ENCODE measurements around the gene EIF2D. TPM values are rescaled to one million over a fixed set of nuclear protein-coding genes. Genes with fewer than 3 reads are reported as not detected.

Gene EIF2D
- polyA plus RNA-seq, 2 of the 4 experiments (the other 2 are of a cell fraction), result 31.8 to 63.2 TPM

DNA sequence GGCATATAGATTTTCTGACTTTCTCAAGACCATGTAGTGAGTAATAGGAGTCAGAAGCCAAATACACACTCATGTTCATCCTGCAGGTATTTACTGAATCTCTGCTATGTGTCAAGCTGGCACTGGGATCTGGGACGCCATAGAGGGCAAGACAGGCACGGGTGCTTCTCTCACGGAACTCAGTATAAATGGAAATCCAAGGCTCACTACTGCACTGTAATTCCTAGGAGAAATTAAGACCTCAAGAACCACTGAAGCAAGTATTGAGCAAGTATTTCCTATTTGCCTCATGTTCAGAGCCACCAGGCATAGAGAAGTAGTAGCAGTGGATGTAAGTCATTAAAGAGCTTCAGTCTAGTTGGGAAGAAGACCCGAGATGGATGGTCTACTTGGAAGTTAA lies 38.9 kb downstream of the EIF2D start (continued):
- TF ChIP-seq HDAC2 (IDR thresholded peaks at IDR 0.05), result no peak
- no peak for TF ChIP-seq ZSCAN20 (CRISPR knock-in tag; IDR thresholded peaks at IDR 0.05)
- no peak for TF ChIP-seq RCOR1 (IDR thresholded peaks at IDR 0.05; ENCODE audit: low read depth, low read length)

DNA sequence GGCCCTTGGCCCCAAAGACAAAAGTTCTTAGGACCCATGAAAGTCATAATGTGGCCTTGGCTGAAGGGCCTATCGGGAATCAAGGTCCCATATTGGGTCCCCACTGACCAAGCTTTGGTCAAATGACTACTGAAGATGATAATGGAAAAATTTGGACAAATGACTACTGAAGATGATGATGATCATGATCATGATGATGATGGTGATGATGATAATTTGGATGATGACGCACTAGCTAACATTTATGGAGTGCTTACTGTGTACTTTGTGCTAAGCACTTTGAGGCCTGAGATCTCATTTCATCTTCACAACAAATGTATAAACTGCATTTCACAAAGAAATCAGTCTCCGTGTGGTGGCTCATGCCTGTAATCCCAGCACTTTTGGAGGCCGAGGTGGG lies 39.4 kb downstream of the EIF2D start:
- H3K27ac ChIP-seq, result no peak overlapping the region
- no peak overlapping the region for H3K4me3 ChIP-seq
- H3K4me1 ChIP-seq, result no peaks in the 10 kb centered on the region
- ChIA-PET POLR2A (no interaction called here), CTCF (interaction anchor here (1.1 to 16.8 kb wide), 4 partner anchors 11 to 83 kb away, joined by 3 to 219 read pairs (median 19); no protein-coding TSS in a partner anchor)
- H3K9me3 ChIP-seq, result no peaks in the 10 kb centered on the region
- FAIRE-seq (no peak), ATAC-seq (no peak), DNase-seq (ENCODE audit: low read depth in 1 of 2, low spot score in 1 of 2) (no peak)
- H3K4me2 ChIP-seq, result no peak overlapping the region
- WGBS (ENCODE audit: missing lambda C conversion rate), result 88% methylated on average over 4 of the region's 4 CpGs
- TF ChIP-seq POLR2A (IDR thresholded peaks at IDR 0.05; ENCODE audit: low read length), result no peak
- TF ChIP-seq HDAC2 (IDR thresholded peaks at IDR 0.05), result no peak
- no peak for TF ChIP-seq POLR2AphosphoS2 (conservative IDR thresholded peaks at IDR 0.05; ENCODE audit: low read length)
- no peak for TF ChIP-seq SMC3 (IDR thresholded peaks at IDR 0.05)
- no peak for TF ChIP-seq HOXA7 (CRISPR knock-in tag; IDR thresholded peaks at IDR 0.05)
- TF ChIP-seq ZFP36 (IDR thresholded peaks at IDR 0.05; ENCODE audit: borderline replicate concordance, partially characterized antibody), result no peak
- TF ChIP-seq, protein P1, sequence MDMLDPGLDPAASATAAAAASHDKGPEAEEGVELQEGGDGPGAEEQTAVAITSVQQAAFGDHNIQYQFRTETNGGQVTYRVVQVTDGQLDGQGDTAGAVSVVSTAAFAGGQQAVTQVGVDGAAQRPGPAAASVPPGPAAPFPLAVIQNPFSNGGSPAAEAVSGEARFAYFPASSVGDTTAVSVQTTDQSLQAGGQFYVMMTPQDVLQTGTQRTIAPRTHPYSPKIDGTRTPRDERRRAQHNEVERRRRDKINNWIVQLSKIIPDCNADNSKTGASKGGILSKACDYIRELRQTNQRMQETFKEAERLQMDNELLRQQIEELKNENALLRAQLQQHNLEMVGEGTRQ (IDR thresholded peaks at IDR 0.05), result no peak
- TF ChIP-seq ZNF302 (CRISPR knock-in tag; IDR thresholded peaks at IDR 0.05), result no peak
- no peak for TF ChIP-seq FOSL2 (IDR thresholded peaks at IDR 0.05)
- no peak for TF ChIP-seq FOSL2 (CRISPR knock-in tag; IDR thresholded peaks at IDR 0.05)

DNA sequence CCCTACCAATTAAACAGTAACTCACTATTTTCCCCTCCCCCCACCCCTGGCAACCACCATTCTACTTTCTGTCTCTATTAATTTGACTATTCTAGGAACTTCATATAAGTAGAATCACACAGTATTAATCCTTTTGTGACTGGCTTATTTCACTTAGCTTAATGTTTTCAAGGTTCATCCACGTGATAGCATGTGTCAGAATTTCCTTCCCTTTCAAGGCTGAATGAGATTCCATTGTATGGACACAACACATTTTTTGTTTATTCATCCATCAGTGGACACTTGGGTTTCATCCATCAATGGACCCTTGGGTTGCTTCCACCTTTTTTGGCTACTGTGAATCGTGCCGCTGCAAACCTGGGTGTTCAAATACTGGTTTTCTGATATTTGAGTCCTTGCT lies 41.7 kb downstream of the EIF2D start:
- DNase-seq (ENCODE audit: low read depth in 1 of 2, low spot score in 1 of 2), result no peak
- no peak for FAIRE-seq
- H3K9me3 ChIP-seq, result no peaks in the 10 kb centered on the region
- H3K27ac ChIP-seq, result no peak overlapping the region
- CTCF ChIA-PET, result interaction anchor here (1.2 to 8.6 kb wide), 3 partner anchors 11 to 87 kb away, joined by 4 to 59 read pairs (median 6); no protein-coding TSS in a partner anchor
- TF ChIP-seq, protein P2, sequence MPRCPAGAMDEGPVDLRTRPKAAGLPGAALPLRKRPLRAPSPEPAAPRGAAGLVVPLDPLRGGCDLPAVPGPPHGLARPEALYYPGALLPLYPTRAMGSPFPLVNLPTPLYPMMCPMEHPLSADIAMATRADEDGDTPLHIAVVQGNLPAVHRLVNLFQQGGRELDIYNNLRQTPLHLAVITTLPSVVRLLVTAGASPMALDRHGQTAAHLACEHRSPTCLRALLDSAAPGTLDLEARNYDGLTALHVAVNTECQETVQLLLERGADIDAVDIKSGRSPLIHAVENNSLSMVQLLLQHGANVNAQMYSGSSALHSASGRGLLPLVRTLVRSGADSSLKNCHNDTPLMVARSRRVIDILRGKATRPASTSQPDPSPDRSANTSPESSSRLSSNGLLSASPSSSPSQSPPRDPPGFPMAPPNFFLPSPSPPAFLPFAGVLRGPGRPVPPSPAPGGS (IDR thresholded peaks at IDR 0.05), result no peak
- TF ChIP-seq EHF (CRISPR knock-in tag; IDR thresholded peaks at IDR 0.05), result no peak
- TF ChIP-seq, protein P3, sequence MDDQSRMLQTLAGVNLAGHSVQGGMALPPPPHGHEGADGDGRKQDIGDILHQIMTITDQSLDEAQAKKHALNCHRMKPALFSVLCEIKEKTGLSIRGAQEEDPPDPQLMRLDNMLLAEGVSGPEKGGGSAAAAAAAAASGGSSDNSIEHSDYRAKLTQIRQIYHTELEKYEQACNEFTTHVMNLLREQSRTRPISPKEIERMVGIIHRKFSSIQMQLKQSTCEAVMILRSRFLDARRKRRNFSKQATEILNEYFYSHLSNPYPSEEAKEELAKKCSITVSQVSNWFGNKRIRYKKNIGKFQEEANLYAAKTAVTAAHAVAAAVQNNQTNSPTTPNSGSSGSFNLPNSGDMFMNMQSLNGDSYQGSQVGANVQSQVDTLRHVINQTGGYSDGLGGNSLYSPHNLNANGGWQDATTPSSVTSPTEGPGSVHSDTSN (IDR thresholded peaks at IDR 0.05), result no peak
- no peak for TF ChIP-seq ESRRA (IDR thresholded peaks at IDR 0.05; ENCODE audit: borderline replicate concordance, low read length)
- no peak for TF ChIP-seq TP53 (CRISPR knock-in tag; IDR thresholded peaks at IDR 0.05)
- TF ChIP-seq, protein P4, sequence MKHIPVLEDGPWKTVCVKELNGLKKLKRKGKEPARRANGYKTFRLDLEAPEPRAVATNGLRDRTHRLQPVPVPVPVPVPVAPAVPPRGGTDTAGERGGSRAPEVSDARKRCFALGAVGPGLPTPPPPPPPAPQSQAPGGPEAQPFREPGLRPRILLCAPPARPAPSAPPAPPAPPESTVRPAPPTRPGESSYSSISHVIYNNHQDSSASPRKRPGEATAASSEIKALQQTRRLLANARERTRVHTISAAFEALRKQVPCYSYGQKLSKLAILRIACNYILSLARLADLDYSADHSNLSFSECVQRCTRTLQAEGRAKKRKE (CRISPR knock-in tag; IDR thresholded peaks at IDR 0.05; ENCODE audit: low read depth), result no peak
- no peak for TF ChIP-seq EHMT2 (IDR thresholded peaks at IDR 0.05; ENCODE audit: low read depth)
- TF ChIP-seq RARB (CRISPR knock-in tag; IDR thresholded peaks at IDR 0.05), result no peak
- TF ChIP-seq ZFP36 (IDR thresholded peaks at IDR 0.05; ENCODE audit: borderline replicate concordance, partially characterized antibody), result no peak
- no peak for TF ChIP-seq NPAS2 (CRISPR knock-in tag; IDR thresholded peaks at IDR 0.05; ENCODE audit: borderline replicate concordance)
- TF ChIP-seq CHD2 (IDR thresholded peaks at IDR 0.05; ENCODE audit: low read length, partially characterized antibody), result no peak
- TF ChIP-seq HDAC2 (IDR thresholded peaks at IDR 0.05), result no peak
- no peak overlapping the region for H3K4me2 ChIP-seq
- POLR2A ChIA-PET, result no interaction called here
- H3K4me3 ChIP-seq, result no peak overlapping the region
- no peaks in the 10 kb centered on the region for H3K4me1 ChIP-seq
- ATAC-seq, result no peak
- 88% methylated on average over 3 of the region's 3 CpGs for WGBS (ENCODE audit: missing lambda C conversion rate)
